Measurements from ENCODE around the gene PHLDB3. TPM values are rescaled to one million over a fixed set of nuclear protein-coding genes. Genes with fewer than 3 reads are reported as not detected.

Gene PHLDB3
- total and polyA plus RNA-seq, 2 of the 4 experiments (the other 2 are of a cell fraction): 2.9 to 10.6 TPM

- Histone ChIP-seq H3K79me1 (ENCODE audit: low read depth in 1 of 2, low read length in 2 of 2) (no peaks in the 10 kb centered on the region; a peak in 1 of 4 replicates), H4K91ac (ENCODE audit: insufficient read depth, low read depth, low read length) (peak overlapping the region; percentile 81), H3K18ac (ENCODE audit: low read depth, low read length) (peak overlapping the region; percentile 42), H2BK120ac (ENCODE audit: low read depth, low read length) (peak overlapping the region; percentile 95), H3K9ac (ENCODE audit: low read depth, low read length) (no peak overlapping the region), H3K56ac (ENCODE audit: extremely low read depth, insufficient read depth, low read length) (peak overlapping the region; percentile 53), H3K4me1 (ENCODE audit: control insufficient read depth, insufficient read depth, low read length) (peaks cover 9% of the 10 kb centered on the region), H3K14ac (replicated peaks; ENCODE audit: low read depth, low read length) (peak overlapping the region; percentile 82; the same call in 1 of the 2 replicates), H3K4me2 (ENCODE audit: low read depth, low read length) (no peak overlapping the region), H4K8ac (ENCODE audit: low read depth in 2 of 2, low read length in 2 of 2) (peak overlapping the region; percentile 48 to 99; a peak in 1 of 4 replicates), H2AFZ (replicated peaks; ENCODE audit: low read length, poor library complexity) (no peak overlapping the region), H3K9me1 (ENCODE audit: insufficient read depth, low read length) (peaks cover 13% of the 10 kb centered on the region), H4K5ac (ENCODE audit: low read depth, low read length) (no peak overlapping the region), H3K9me3 (ENCODE audit: control insufficient read depth, insufficient read depth, low read length) (no peaks in the 10 kb centered on the region), H3K4ac (ENCODE audit: low read depth, low read length) (peak overlapping the region; percentile 93), H3K27ac (ENCODE audit: insufficient read depth, low read length) (peak overlapping the region; percentile 99), H2BK5ac (ENCODE audit: low read depth, low read length, poor library complexity, severe bottlenecking) (peak overlapping the region; percentile 94), H2BK20ac (ENCODE audit: low read depth, low read length) (peak overlapping the region; percentile 98), H3K23ac (ENCODE audit: low read depth, low read length) (no peak overlapping the region), H2AK5ac (ENCODE audit: low read depth, low read length) (peak overlapping the region; percentile 100), H4K20me1 (ENCODE audit: insufficient read depth, low read length) (peaks cover 3% of the 10 kb centered on the region), H3K27me3 (ENCODE audit: control insufficient read depth, insufficient read depth, low read length) (no peaks in the 10 kb centered on the region), H2AK9ac (replicated peaks; ENCODE audit: low read depth, low read length, poor library complexity) (peak overlapping the region; percentile 53), H3K4me3 (ENCODE audit: insufficient read depth, low read depth, low read length) (no peak overlapping the region), H2BK15ac (ENCODE audit: low read depth, low read length) (peak overlapping the region; percentile 86; the same call in 1 of the 3 replicates), H3K36me3 (ENCODE audit: control insufficient read depth, insufficient read depth, low read length) (peaks cover 7% of the 10 kb centered on the region)
- CTCF ChIA-PET: interaction anchor here (0.6 kb wide), 1 partner anchor 15 kb away, joined by 3 read pairs; no protein-coding TSS in a partner anchor
- no TSS peak for BruUV-seq (replicated peaks)
- intact Hi-C loops (cut with micrococcal nuclease): no loop called here
- in situ Hi-C loops (cut with MboI; ENCODE audit: low sequenced_read_pairs): no loop called here
- DNase-seq (peak; percentile 94), ATAC-seq (ENCODE audit: low read depth) (peak; percentile 56)
- dilution Hi-C loops (cut with HindIII; ENCODE audit: low sequenced_read_pairs, unreplicated experiment): no loop called here
- POLR2A ChIA-PET (ENCODE audit: unreplicated experiment): no interaction called here
- TF ChIP-seq MAFK (IDR thresholded peaks at IDR 0.05; ENCODE audit: low read depth, low read length): no peak
- TF ChIP-seq RCOR1 (IDR thresholded peaks at IDR 0.05; ENCODE audit: insufficient replicate concordance, low read length): no peak
- no peak for TF ChIP-seq CHD1 (IDR thresholded peaks at IDR 0.05; ENCODE audit: low read depth, low read length)
- no peak for TF ChIP-seq ELK1 (IDR thresholded peaks at IDR 0.05; ENCODE audit: borderline replicate concordance, low read depth, low read length)
- no peak for TF ChIP-seq MAZ (IDR thresholded peaks at IDR 0.05; ENCODE audit: borderline replicate concordance, low read depth, low read length)
- TF ChIP-seq FOS (IDR thresholded peaks at IDR 0.05; ENCODE audit: low read depth, low read length): no peak
- no peak for TF ChIP-seq BHLHE40 (IDR thresholded peaks at IDR 0.05; ENCODE audit: low read depth, low read length)
Observed at GRCh38 chr19:43476606-43477005, 27.9 kb downstream of the PHLDB3 start.
